HFFc6 (cell line): Measurements from ENCODE around the gene SMC1B. TPM values are rescaled to one million over a fixed set of nuclear protein-coding genes. Genes with fewer than 3 reads are reported as not detected.

ENCODE experiments used
- DNase-seq: peaks from one replicate; pipeline ENCODE4 v3.0.0-alpha.2; 2018
- H3K27ac Mint-ChIP-seq: 2 replicates; pipeline ENCODE4 v1.8.0; 2020; ENCODE audit warnings: mild to moderate bottlenecking, mixed read lengths
- H3K27me3 Mint-ChIP-seq: 2 replicates; pipeline ENCODE4 v1.8.0; 2021; ENCODE audit warnings: mild to moderate bottlenecking, moderate library complexity, mixed read lengths; ENCODE audit not compliant: insufficient read depth
- H3K36me3 Mint-ChIP-seq: 2 replicates; pipeline ENCODE4 v1.8.0; 2021; ENCODE audit warnings: low read depth, mixed read lengths
- H3K4me1 Mint-ChIP-seq: 2 replicates; pipeline ENCODE4 v1.8.0; 2020; ENCODE audit warnings: low read depth, mixed read lengths
- H3K4me3 Mint-ChIP-seq: 2 replicates; pipeline ENCODE4 v1.8.0; 2020; ENCODE audit warnings: mild to moderate bottlenecking, moderate library complexity, mixed read lengths
- H3K9me3 Mint-ChIP-seq: 2 replicates; pipeline ENCODE4 v1.8.0; 2020; ENCODE audit warnings: mild to moderate bottlenecking, mixed read lengths
- total RNA-seq, 6 experiments: library from RNA; stranded (reverse); fragmentation: NEBNext Ultra II Directional; extraction: Animal tissue kit (Norgen Biotek cat#: 25700); gene quantifications; 2 replicates in 1 of 6; 3 replicates in 5 of 6; pipeline ENCODE4 v1.2.3, GENCODE V29; 2021
- TF ChIP-seq, protein P1 (sequence below): fragments of 200-600 bp; sonication (generic); IDR thresholded peaks from 2 replicates; pipeline ENCODE4 v1.5.0; 2021; ENCODE audit warnings: antibody characterized with exemption, mild to moderate bottlenecking

SMC1B gene
- total RNA-seq, 6 experiments from 2014 or later, result 0.06 TPM; not detected in 5

DNA sequence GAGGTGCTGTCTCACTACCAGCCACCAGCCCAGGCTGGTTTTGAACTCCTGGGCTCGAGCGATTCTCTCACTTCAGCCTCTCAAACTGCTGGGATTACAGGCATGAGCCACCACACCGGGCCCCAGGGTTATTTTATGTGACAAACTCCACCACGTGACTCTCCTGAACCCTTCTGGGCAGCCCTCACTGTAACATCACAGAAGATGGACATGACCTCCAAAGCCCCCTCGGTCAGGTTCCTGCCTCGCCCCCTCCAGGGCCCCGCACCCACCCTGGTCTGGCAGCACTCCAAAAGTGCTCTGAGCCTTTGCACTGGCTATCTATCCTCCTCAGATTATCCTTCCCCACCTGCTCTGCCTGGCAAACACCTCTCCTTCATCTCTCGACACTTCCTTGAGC lies 43.4 kb upstream of the SMC1B start:
- peaks cover 55% of the 10 kb centered on the region for H3K4me1 Mint-ChIP-seq
- H3K36me3 Mint-ChIP-seq, result no peaks in the 10 kb centered on the region
- H3K9me3 Mint-ChIP-seq, result no peaks in the 10 kb centered on the region
- TF ChIP-seq, protein P1, sequence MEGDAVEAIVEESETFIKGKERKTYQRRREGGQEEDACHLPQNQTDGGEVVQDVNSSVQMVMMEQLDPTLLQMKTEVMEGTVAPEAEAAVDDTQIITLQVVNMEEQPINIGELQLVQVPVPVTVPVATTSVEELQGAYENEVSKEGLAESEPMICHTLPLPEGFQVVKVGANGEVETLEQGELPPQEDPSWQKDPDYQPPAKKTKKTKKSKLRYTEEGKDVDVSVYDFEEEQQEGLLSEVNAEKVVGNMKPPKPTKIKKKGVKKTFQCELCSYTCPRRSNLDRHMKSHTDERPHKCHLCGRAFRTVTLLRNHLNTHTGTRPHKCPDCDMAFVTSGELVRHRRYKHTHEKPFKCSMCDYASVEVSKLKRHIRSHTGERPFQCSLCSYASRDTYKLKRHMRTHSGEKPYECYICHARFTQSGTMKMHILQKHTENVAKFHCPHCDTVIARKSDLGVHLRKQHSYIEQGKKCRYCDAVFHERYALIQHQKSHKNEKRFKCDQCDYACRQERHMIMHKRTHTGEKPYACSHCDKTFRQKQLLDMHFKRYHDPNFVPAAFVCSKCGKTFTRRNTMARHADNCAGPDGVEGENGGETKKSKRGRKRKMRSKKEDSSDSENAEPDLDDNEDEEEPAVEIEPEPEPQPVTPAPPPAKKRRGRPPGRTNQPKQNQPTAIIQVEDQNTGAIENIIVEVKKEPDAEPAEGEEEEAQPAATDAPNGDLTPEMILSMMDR, result no peak
- no peak for DNase-seq
- no peaks in the 10 kb centered on the region for H3K27me3 Mint-ChIP-seq
- H3K4me3 Mint-ChIP-seq, result no peak overlapping the region
- no peak overlapping the region for H3K27ac Mint-ChIP-seq

DNA sequence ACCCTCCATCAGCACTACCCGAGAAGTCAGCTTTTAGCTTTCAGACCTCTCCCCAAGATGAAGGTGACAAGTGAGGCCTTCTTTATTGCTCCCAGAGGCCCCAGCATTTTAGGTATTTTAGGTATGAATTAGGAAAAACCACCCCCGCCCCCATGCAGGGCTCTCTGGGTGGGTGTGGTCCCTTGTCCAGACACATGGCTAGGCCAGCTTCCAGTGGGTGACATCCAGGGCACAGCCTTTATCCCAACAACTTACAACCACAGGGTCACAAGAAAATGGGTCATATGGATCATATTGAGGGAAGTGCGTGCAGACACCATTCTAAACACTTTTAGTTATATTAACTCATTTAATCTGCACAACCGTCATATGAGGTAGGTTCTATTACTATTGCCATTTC lies 42.2 kb upstream of the SMC1B start:
- peak overlapping the region; percentile 83 for H3K27ac Mint-ChIP-seq
- no peak for DNase-seq
- peaks cover 63% of the 10 kb centered on the region for H3K4me1 Mint-ChIP-seq
- no peaks in the 10 kb centered on the region for H3K27me3 Mint-ChIP-seq
- H3K9me3 Mint-ChIP-seq, result no peaks in the 10 kb centered on the region
- no peaks in the 10 kb centered on the region for H3K36me3 Mint-ChIP-seq
- peak overlapping the region; percentile 24; the same call in 1 of the 2 replicates for H3K4me3 Mint-ChIP-seq
- TF ChIP-seq, protein P1, result no peak

DNA sequence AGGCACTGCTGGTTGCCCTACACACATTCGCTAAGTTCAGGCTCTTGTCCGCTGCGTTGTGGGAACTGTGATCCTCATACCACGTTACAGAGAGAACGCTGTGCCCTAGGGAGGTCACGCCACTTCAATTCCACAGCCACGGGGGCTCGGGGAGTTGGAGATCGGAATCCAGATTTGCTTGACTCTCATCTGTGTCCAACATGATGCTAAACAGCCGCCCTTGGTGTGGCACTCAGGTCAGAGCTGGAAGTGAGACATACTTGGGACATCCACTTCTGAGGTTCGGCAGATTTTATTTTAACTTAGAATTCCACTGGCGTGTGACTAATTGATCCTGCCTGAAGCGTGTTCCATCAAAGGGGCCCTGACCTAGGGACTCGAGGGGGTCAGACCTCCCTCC lies 41.8 kb upstream of the SMC1B start:
- peak overlapping the region; percentile 66 for H3K4me3 Mint-ChIP-seq
- peak overlapping the region; percentile 83 for H3K27ac Mint-ChIP-seq
- peak; percentile 65 for DNase-seq
- no peaks in the 10 kb centered on the region for H3K27me3 Mint-ChIP-seq
- no peaks in the 10 kb centered on the region for H3K9me3 Mint-ChIP-seq
- peaks cover 65% of the 10 kb centered on the region for H3K4me1 Mint-ChIP-seq
- TF ChIP-seq, protein P1, result no peak
- no peaks in the 10 kb centered on the region for H3K36me3 Mint-ChIP-seq

GRCh38 chr22:45454275-45454674 lies 40.9 kb upstream of the SMC1B start:
- peak; percentile 60 for DNase-seq
- Mint-ChIP-seq H3K4me3 (peak overlapping the region; percentile 66), H3K4me1 (peaks cover 66% of the 10 kb centered on the region), H3K27me3 (no peaks in the 10 kb centered on the region), H3K27ac (peak overlapping the region; percentile 83), H3K9me3 (no peaks in the 10 kb centered on the region), H3K36me3 (no peaks in the 10 kb centered on the region)
- TF ChIP-seq, protein P1, result no peak

- DNase-seq, result no peak
- peak overlapping the region; percentile 83 for H3K27ac Mint-ChIP-seq
- no peaks in the 10 kb centered on the region for H3K36me3 Mint-ChIP-seq
- no peaks in the 10 kb centered on the region for H3K9me3 Mint-ChIP-seq
- H3K4me1 Mint-ChIP-seq, result peaks cover 66% of the 10 kb centered on the region
- TF ChIP-seq, protein P1, result no peak
- no peaks in the 10 kb centered on the region for H3K27me3 Mint-ChIP-seq
- peak overlapping the region; percentile 66 for H3K4me3 Mint-ChIP-seq
These were observed 40.4 kb upstream of the SMC1B start for GRCh38 chr22:45453764-45454163.
